Vagina (tissue), 2 donors: ENCODE data around the gene MPG.

Source experiments
- CTCF ChIP-seq, 3 experiments: fragments of 450-650 bp in 2 of 3; fragments of 200-600 bp in 1 of 3; sonication (generic) in 1 of 3; IDR thresholded peaks; one replicate each; pipeline ENCODE4 v1.5.1; 2017 to 2019; ENCODE audit warnings: antibody characterized with exemption in 3 of 3, mild to moderate bottlenecking in 2 of 3, moderate library complexity in 2 of 3
- POLR2A ChIP-seq, 2 donors: fragments of 450-650 bp; IDR thresholded peaks; one replicate each; pipeline ENCODE4 v1.6.1; 2017; ENCODE audit warnings: antibody characterized with exemption in 2 of 2, mild to moderate bottlenecking in 2 of 2, moderate library complexity in 2 of 2

GRCh38 chr16:106623-107324 lies 28.7 kb downstream of the MPG start:
- TF ChIP-seq CTCF (IDR thresholded peaks at IDR 0.05) (peak; percentile 69 to 73 (median 70)), POLR2A (IDR thresholded peaks at IDR 0.05) (no peak)
